Endometrial microvascular endothelial cells (primary cell): ENCODE data around the gene ANKRD53. TPM values are rescaled to one million over a fixed set of nuclear protein-coding genes. Genes with fewer than 3 reads are reported as not detected.

Experiments used
- in situ Hi-C: cut with HindIII; loops from 2 replicates; pipeline ENCODE4 v1.10.0; 2017; ENCODE audit warnings: low sequenced_read_pairs, low pct_unique_long_range_greater_than_20kb; ENCODE audit errors: inconsistent ontology term
- total RNA-seq: library from RNA; depleted of rRNA; stranded (reverse); fragments of >200 nt; gene quantifications from one replicate; pipeline ENCODE4 v1.2.3, GENCODE V29; 2015; ENCODE audit errors: inconsistent ontology term

ANKRD53 gene
- total RNA-seq, 1 donor from 2014 or later: not detected

DNA sequence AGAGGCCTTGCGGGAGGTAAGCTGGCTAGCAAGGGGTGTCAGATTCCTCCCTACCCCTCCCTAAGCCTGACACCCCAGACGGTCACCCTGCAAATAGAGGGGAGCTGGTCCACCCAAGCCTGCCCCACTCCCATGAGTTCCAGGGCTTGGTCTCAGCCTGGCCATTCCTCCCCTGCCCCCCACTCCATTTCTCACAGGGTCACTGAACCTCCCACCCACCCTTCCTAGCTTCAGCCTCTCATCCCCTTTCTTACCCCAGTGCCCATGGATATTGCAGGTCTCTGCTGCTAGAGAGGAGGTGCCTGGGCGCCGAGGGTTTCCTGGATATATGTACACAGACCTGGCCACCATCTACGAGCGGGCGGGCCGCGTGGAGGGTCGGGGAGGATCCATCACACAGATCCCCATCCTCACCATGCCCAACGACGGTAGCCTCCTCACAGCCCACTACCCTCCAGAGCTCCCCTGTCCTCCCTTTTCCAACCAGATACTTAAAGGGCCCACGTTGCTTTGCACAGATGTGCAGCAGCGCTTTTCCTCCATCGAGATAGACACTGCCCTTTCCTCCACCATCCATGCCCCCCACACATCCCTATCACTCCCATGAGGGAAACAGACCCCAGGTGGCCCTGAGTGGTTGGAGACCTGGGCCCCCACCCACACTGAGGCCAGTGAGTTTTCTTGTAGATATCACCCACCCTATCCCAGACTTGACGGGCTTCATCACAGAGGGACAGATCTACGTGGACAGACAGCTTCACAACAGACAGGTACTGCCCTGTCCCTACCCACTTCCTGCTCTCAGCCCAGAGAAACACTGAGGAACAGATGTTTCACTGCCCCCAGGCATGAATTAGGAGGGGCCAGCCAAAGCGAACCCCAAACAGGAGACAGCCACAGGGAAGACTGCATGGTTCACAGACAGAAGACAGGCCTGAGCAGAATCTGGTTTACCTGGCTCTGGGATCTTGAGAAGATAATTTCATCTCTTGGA lies 15.2 kb upstream of the ANKRD53 start:
- in situ Hi-C loops: no loop called here

DNA sequence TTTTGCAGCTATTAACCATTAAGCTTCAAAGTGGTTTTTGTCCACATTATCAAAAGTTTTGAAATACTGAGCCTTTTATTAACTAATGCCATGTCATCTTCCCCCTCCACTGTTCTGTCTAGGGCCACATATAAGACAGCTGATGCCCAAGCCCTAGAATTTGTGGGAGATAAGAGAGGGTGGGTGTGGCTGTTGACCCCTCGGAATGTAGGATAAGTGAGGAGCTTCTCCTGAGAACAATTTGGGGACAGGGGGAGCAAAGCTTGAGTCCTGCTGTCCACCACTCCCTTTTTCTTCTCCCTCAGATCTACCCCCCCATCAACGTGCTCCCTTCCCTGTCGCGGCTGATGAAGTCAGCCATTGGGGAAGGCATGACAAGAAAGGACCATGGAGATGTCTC lies 14.3 kb upstream of the ANKRD53 start:
- in situ Hi-C loops: no loop called here

DNA sequence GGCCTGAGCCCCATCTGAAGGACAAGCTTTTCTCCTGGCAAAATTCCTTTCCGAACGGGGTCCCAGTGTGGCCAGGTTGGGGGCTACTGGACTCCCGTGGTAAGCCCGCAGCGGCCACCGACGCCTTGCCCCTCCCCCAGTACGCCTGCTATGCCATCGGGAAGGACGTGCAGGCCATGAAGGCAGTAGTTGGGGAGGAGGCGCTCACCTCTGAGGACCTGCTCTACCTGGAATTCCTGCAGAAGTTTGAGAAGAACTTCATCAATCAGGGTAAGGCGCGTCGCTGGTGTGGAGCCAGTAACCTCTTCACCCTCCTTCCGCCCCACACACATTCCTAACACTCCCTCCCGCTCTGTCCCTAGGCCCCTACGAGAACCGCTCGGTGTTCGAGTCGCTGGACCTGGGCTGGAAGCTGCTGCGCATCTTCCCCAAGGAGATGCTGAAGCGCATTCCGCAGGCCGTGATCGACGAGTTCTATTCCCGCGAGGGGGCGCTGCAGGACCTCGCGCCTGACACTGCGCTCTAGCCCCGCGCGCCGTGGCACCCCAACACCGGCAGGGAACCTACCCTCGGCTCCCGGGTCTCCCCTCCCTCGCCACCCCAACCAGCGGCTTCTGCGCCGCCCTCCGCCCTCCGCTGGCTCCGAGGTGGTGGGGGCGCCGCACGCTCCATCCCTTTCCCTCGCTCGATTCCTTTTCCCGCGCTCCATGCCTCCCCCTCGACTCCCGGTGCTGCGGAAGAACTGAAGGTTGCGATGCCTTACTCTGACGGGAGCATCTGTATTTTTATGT lies 13.6 kb upstream of the ANKRD53 start:
- in situ Hi-C loops: no loop called here

DNA sequence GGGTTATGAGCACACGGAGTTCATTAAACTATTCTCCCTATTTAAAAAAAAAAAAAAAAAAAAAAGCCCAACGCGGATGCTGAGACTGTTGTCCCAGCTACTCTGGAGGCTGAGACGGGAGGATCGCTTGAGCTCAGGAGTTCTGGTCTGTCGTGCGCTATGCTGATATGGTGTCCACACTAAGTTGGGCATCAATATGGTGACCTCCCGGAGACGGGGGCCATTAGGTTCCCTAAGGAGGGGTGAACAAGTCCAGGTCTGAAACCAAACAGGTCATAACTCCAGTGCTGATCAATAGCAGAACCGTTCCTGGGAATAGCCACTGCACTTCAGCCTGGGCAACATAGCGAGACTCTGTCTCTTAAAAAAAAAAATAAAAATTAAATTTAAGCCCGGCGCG lies 12.9 kb upstream of the ANKRD53 start:
- in situ Hi-C loops: no loop called here

DNA sequence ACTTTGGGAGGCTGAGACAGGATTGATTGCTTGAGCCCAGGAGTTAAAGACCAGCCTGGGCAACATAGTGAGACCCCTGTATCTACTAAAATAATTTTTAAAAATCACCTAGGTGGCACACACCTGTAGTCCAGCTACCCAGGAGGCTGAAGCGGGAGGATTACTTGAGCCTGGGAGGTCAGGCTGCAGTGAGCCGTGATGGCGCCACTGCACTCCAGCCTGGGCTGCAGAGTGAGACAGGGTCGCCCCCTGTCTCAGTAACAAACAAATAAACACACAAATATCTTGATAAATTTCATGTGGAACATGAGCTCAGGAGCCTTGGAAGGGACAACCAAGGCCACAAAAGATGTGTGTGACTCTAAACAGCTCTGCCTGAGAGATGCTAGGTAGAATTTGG lies 11.7 kb upstream of the ANKRD53 start:
- in situ Hi-C loops: no loop called here

DNA sequence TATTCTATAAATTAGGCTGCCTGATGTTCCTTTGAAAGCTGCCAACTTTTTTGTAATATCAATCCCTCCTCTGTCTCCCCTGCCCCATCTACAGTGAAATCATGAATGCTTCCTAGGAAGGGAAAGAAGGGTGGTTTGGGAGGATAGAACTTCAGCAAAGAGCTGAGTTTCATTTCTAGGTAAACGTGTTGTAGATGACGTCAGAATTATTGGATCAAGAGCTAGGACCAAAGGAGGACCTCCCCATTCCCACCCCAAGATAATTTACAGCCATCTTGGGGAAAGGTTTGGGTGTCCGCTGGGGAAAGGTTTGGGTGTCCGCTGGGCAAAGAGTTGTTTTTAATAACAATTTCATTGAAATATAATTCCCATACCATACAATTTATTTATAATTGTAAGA lies 11.2 kb upstream of the ANKRD53 start:
- in situ Hi-C loops: no loop called here

DNA sequence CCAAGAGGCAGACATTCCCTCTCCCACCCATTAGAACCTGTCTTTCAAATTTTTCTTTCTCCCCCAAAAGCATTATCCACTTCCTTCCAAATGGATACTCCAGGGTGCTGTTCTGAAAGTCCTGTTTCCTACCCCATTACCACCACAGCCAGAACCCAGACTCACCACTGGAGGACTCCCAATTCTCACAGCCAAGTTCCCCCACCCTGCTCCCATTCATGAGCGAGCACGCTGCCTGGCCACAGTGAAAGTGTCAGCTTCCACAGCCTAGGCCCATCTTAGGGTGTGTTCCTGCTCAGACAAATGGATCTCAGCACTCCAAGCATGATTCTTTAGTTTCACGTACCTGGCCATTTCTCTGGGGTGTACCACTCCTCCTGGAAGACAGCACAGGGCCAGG lies 3.8 kb upstream of the ANKRD53 start:
- in situ Hi-C loops: no loop called here

DNA sequence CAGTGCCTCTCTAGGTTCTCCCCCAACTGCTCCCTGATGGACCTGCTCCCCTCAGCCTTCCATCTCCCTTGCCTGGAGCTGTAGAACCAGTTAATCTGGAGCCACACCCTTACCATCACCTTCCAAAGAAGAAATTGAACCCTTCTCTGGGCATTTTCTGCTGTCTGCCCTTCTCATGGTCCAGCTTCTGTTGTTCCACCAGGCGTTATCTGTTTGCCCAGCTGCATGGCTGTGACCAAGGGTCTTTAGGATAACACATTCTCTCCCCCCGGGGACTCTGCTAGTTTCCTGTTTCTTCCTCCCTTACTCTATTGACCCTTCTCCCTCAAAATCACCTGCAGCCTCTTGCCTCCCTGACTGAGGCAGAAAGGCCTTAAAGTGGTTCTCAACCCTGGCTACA lies 3.2 kb upstream of the ANKRD53 start:
- in situ Hi-C loops: no loop called here

DNA sequence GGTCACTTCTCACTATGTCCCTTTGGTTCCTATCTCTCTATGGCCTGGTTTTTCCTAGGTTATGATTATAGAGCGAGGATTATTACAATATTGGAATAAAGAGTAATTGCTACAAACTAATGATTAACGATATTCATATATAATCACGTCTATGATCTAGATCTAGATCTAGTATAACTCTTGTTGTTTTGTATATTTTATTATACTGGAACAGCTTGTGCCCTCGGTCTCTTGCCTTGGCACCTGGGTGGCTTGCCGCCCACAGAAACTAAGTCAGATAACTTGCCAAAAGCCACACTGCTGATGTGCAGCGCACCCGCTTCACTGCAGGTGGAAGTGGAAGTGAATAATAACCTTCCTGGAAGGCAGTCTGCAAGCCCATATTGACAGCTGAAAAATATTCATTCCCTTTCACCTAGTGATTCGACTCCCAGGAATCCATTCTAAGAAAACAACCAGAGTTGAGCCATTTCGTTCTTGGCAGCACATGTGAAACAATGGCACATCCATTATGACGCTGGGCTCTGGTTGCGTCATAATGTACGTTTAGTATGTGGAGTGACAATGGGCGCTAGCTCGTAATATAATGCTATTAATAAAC lies 725 bp upstream of the ANKRD53 start:
- in situ Hi-C loops: no loop called here

DNA sequence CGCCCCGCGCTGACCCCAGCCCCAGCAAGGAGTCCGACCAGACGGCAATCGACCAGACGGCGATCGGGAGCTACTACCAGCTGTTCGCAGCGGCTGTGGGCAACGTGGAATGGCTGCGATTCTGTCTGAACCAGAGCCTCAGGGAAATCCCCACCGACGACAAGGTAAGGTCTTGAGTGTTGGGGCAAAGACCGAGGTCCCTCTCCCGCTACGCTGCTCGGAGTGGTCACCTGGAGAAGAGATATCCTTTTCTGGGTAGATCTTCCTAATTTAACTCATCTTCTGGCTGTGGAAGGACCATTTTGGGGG lies 704 bp downstream of the ANKRD53 start:
- in situ Hi-C loops: no loop called here

DNA sequence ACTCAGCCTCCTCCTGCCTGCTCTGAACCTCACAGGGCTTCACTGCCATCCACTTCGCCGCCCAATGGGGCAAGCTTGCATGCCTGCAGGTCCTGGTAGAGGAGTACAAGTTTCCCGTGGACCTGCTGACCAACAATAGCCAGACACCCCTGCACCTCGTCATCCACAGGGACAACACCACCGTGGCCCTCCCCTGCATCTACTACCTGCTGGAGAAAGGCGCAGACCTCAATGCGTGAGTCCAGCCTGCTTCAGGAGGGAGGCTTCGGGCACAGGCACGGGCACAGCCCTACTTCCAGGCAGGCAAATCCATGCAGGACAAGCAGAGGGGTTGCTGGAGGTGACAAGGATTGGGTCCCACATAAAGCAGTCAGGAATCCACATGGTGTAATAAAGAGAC lies 1.2 kb downstream of the ANKRD53 start:
- in situ Hi-C loops: no loop called here

DNA sequence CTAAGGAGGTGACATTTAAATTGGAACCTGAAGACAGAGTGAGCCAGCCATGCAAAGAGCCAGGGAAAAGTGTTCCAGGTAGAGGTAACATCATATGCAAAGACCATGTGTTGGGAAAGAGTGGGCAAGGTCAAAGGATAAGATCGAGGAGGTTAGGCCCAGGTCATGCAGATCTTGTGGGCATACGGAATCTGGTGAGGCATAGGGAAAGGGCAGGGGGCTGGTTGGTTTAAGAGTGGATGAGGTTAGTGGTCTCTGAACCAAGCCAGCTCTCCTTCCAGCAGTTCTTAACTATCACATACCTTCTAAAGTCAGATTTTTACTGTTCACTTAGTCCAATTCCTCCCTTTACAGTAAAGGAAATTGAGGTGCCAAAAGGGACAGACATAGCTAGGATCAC lies 3.0 kb downstream of the ANKRD53 start:
- in situ Hi-C loops: no loop called here

DNA sequence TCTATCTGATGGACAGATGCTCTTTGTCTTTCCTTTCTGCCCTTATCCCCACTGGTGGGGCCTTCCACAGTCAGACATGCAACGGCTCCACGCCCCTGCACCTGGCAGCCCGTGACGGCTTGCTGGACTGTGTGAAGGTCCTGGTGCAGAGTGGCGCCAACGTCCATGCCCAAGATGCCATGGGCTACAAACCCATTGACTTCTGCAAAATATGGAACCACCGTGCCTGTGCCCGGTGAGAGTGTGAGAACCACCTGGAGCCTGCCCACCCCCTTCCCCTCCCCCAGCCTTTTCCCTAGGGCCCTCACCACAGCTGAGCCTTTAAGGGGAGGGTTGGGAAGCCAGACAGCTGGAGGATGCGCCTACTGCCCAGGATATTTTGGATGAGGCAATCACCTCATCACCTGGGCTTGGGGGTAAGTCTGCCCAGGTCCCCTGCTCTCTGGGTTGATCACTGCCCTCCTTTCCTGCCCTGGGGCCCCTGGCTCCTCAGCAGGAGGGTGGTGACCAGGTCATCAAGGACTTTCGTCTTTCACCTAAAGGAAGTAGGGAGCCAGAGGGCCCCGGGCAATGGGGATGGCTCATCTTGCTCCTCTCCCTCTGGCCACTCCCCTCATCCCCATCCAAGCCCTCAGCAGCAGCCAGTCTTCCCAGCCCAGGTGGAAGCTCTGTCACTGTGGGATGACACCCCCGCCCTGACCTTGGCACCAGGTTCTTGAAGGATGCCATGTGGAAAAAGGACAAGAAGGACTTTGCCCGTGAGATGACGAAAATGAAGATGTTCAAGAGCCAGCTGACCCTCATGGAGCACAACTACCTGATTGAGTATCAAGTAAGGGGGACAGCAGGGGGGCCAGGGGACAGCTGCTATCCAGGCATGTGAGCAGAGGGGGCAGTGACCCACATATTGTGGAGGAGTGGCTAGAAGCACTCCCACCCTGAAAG lies 3.7 kb downstream of the ANKRD53 start:
- in situ Hi-C loops: no loop called here

DNA sequence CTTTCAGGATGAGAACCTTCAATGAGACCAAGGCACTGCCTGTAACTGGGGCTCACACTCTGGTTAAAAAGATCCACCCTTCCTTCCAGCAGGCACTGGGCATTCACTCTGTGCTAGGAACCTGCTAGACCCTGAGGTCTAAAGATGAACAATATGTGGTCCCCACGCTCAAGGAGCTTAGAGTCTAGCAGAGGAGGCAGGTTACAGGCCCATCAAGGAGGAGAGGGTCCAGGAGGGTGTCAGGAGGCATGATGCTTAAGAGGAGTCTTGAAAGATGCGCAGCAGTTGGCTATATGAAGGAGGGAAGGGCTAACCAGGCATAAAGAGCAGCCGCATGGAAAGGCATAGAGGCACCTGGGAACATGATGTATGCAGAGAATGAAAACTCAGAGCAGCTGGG lies 4.5 kb downstream of the ANKRD53 start:
- in situ Hi-C loops: no loop called here

DNA sequence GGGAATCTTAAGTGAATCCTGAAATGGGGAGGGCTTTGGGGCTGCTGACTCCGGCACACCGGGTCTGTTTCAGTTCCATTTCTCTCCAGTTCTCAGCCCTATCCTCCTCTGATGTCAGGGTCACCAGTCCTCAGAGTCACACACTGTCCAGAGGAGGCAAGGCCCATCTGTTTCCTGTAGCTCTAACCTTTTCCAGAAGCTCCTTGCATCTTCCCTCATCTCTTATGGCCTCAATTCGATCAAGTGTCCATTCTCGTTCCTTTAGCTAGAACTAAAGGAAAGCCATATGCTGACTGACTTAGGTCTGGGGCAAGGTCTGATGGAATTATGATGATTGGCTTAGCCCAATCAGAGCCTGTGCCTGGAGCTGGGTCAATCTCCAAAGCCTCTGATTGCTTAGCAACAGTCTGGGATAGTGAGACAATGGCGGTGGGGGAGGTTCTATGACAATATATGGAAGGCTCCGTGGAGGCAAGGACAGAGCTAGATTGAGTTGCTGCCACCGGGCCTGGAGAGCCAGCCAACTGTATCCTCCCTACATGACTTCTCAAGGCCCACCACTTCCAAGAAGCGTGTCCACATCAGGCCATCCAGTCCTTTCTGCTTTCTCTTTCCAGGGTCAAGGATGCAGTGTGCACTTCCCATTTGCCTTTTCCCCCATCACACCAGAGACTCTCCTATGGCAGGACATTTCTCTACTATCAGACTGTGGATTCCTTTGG lies 5.2 kb downstream of the ANKRD53 start:
- in situ Hi-C loops: no loop called here

DNA sequence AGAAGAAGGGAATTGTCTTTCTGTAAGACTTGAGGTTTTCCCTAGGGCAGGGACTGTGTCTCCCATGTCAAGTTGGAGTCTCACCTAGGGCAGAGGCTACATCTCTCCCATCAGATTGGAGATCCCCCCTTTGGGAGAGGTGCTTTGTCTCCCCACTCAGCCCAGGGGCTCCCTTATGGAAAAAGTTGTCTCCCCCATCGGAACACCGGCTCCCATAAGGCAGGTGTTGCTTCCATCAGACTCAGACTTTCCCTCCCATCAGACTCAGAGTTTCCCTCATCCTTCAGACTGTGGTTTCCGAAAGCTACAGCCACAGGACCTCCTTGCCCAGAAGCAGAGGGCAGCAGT lies 5.8 kb downstream of the ANKRD53 start:
- in situ Hi-C loops: no loop called here

DNA sequence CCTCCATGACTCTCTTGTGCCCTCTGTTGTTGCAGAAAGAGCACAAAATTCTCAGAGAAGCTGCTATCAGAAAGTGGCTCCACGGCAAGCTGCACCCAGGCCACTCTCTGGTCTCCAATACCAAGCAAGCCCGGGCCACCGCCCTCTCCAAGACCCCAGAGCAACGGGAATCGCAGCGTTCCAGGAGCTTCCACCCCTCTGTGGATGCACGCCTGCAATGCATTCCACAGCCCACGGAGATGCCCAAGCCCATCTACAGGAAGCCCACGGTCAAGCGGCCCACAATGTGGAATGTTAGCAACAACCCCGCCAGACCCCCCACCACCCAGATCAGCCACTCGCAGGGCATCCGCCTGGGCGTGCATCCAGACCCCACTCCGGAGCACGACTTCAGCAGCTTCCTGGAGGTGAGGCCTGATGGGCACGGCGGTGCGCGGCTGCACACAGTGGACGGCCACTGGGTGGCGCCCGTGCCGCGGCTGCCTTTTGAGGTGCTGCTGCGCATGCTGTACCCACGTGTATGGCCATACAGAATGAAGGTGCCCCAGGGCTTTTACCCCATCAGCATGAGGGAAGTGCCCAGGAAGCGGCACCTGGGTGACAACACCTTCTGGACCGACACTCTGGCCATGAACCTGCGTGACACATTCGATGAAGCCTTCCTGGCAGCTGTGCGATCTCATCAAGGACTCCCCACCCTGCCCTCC lies 6.3 kb downstream of the ANKRD53 start:
- in situ Hi-C loops: no loop called here

DNA sequence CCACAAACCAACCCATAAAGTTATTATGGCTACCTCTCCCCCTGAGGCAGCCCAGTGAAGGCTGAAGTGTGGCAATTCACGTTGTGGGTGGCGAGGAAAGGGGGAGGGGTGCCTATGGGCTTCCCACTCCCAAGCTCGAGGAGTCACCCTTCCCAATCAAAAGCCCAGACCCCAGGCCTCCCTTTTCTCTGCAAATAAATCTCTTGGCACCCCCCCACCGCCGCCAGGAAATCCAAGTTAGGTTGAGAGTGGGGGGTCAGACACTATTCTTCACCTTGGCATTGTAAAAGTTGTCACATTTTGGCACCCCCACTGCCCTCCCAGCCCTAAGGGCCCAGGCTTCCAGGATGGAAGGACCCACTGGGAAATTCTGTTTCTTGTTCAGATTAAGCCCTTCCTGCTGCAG lies 6.9 kb downstream of the ANKRD53 start:
- in situ Hi-C loops: no loop called here
